ENCODE results near the gene UNC5B. TPM values are rescaled to one million over a fixed set of nuclear protein-coding genes. Genes with fewer than 3 reads are reported as not detected.

UNC5B gene
- total RNA-seq, 4 donors from 2014 or later, result 2.2 to 3.7 (median 3.2) TPM

GRCh38 chr10:71193516-71193915 is 18.9 kb upstream of the UNC5B start:
- no peak for ATAC-seq
- peaks cover 0 to 9% (median 0%) of the 10 kb centered on the region in 3 donors for H3K4me1 ChIP-seq
- no peak overlapping the region for H3K4me3 ChIP-seq
- H3K27ac ChIP-seq, result no peak overlapping the region
- WGBS, 2 donors (ENCODE audit: low coverage in 1 of 2), result no CpG with 5 or more reads among the region's 3 CpGs
- H3K27me3 ChIP-seq, result no peaks in the 10 kb centered on the region
- no peaks in the 10 kb centered on the region for H3K36me3 ChIP-seq
- no peak for TF ChIP-seq EP300 (IDR thresholded peaks at IDR 0.05)
- TF ChIP-seq POLR2A (IDR thresholded peaks at IDR 0.05), result no peak
- no peak for TF ChIP-seq POLR2AphosphoS5 (IDR thresholded peaks at IDR 0.05)
- H3K9me3 ChIP-seq, result peaks cover 0 to 26% (median 0%) of the 10 kb centered on the region in 3 donors

GRCh38 chr10:71197955-71198354 is 14.4 kb upstream of the UNC5B start:
- TF ChIP-seq, protein P1, sequence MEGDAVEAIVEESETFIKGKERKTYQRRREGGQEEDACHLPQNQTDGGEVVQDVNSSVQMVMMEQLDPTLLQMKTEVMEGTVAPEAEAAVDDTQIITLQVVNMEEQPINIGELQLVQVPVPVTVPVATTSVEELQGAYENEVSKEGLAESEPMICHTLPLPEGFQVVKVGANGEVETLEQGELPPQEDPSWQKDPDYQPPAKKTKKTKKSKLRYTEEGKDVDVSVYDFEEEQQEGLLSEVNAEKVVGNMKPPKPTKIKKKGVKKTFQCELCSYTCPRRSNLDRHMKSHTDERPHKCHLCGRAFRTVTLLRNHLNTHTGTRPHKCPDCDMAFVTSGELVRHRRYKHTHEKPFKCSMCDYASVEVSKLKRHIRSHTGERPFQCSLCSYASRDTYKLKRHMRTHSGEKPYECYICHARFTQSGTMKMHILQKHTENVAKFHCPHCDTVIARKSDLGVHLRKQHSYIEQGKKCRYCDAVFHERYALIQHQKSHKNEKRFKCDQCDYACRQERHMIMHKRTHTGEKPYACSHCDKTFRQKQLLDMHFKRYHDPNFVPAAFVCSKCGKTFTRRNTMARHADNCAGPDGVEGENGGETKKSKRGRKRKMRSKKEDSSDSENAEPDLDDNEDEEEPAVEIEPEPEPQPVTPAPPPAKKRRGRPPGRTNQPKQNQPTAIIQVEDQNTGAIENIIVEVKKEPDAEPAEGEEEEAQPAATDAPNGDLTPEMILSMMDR (IDR thresholded peaks at IDR 0.05), result no peak
- no peak for TF ChIP-seq EP300 (IDR thresholded peaks at IDR 0.05)
- no peak for TF ChIP-seq POLR2AphosphoS5 (IDR thresholded peaks at IDR 0.05)
- TF ChIP-seq POLR2A (IDR thresholded peaks at IDR 0.05), result no peak
- Histone ChIP-seq H3K36me3 (no peaks in the 10 kb centered on the region), H3K4me1 (no peaks in the 10 kb centered on the region), H3K27ac (no peak overlapping the region), H3K27me3 (no peaks in the 10 kb centered on the region), H3K9me3 (peaks cover 0 to 31% (median 0%) of the 10 kb centered on the region in 3 donors), H3K4me3 (no peak overlapping the region)
- no peak for ATAC-seq

GRCh38 chr10:71201849-71202248 is 10.5 kb upstream of the UNC5B start:
- no peak overlapping the region for H3K4me3 ChIP-seq
- no peak for ATAC-seq

GRCh38 chr10:71202314-71202713 is 10.1 kb upstream of the UNC5B start:
- no peak for ATAC-seq

More at GRCh38 chr10:71201849-71202248, 10.5 kb upstream of the UNC5B start:
- Histone ChIP-seq H3K27ac (no peak overlapping the region), H3K36me3 (no peaks in the 10 kb centered on the region), H3K9me3 (peaks cover 0 to 21% (median 0%) of the 10 kb centered on the region in 3 donors), H3K4me1 (no peaks in the 10 kb centered on the region), H3K27me3 (peaks cover 6% of the 10 kb centered on the region)
- no peak for TF ChIP-seq POLR2AphosphoS5 (IDR thresholded peaks at IDR 0.05)
- no peak for TF ChIP-seq EP300 (IDR thresholded peaks at IDR 0.05)
- TF ChIP-seq, protein P1 (IDR thresholded peaks at IDR 0.05), result no peak
- no peak for TF ChIP-seq POLR2A (IDR thresholded peaks at IDR 0.05)
- WGBS, 2 donors (ENCODE audit: low coverage in 1 of 2), result 60 to 86% methylated on average over 1 of the region's 1 CpG

GRCh38 chr10:71203124-71203523 is 9.2 kb upstream of the UNC5B start:
- 64 to 67% methylated on average over 1 of the region's 1 CpG for WGBS, 2 donors (ENCODE audit: low coverage in 1 of 2)
- Histone ChIP-seq H3K4me1 (no peaks in the 10 kb centered on the region), H3K27me3 (peaks cover 10% of the 10 kb centered on the region), H3K9me3 (peaks cover 0 to 9% (median 0%) of the 10 kb centered on the region in 3 donors), H3K27ac (no peak overlapping the region), H3K36me3 (no peaks in the 10 kb centered on the region), H3K4me3 (no peak overlapping the region)
- ATAC-seq, result no peak
- TF ChIP-seq POLR2AphosphoS5 (IDR thresholded peaks at IDR 0.05), result no peak
- TF ChIP-seq, protein P1 (IDR thresholded peaks at IDR 0.05), result no peak
- no peak for TF ChIP-seq EP300 (IDR thresholded peaks at IDR 0.05)
- no peak for TF ChIP-seq POLR2A (IDR thresholded peaks at IDR 0.05)

More at GRCh38 chr10:71202314-71202713, 10.1 kb upstream of the UNC5B start:
- peaks cover 0 to 17% (median 0%) of the 10 kb centered on the region in 3 donors for H3K9me3 ChIP-seq
- peaks cover 10% of the 10 kb centered on the region for H3K27me3 ChIP-seq
- no peaks in the 10 kb centered on the region for H3K4me1 ChIP-seq
- whole genome bisulfite sequencing, 2 donors (ENCODE audit: low coverage in 1 of 2), result 75 to 91% methylated on average over 1 of the region's 1 CpG
- no peaks in the 10 kb centered on the region for H3K36me3 ChIP-seq
- TF ChIP-seq POLR2AphosphoS5 (IDR thresholded peaks at IDR 0.05), result no peak
- TF ChIP-seq POLR2A (IDR thresholded peaks at IDR 0.05), result no peak
- TF ChIP-seq, protein P1 (IDR thresholded peaks at IDR 0.05), result no peak
- TF ChIP-seq EP300 (IDR thresholded peaks at IDR 0.05), result no peak
- H3K27ac ChIP-seq, result no peak overlapping the region
- H3K4me3 ChIP-seq, result no peak overlapping the region

Data from gastroesophageal sphincter (tissue), 4 donors.